B cell (primary cell): ENCODE results near the gene N4BP2. TPM values are rescaled to one million over a fixed set of nuclear protein-coding genes. Genes with fewer than 3 reads are reported as not detected.
"Not testable (repeated sequence)": the region's sequence is repeated elsewhere in the genome, so short reads cannot be mapped to it uniquely, and the experiment has no call there.

Experiments
- ATAC-seq: fragments of 200-7000 bp; cut with Tn5 transposase; one replicate; pipeline ENCODE4 v1.10.0; 2021; ENCODE audit warnings: low read depth, mild to moderate bottlenecking, moderate number of reproducible peaks, moderate library complexity
- CTCF ChIA-PET: fragments of 350-600 bp; sonication (Branson Sonifier 250); formaldehyde crosslinking; loops from one replicate; lab custom pipeline; 2021; ENCODE audit warnings: antibody characterized with exemption, inconsistent platforms; lab: Charles Lee
- POLR2A ChIA-PET: fragments of 350-600 bp; sonication (Branson Sonifier 250); formaldehyde crosslinking; loops from one replicate; lab custom pipeline; 2021; ENCODE audit warnings: antibody characterized with exemption; lab: Charles Lee
- DNase-seq: peaks from one replicate; pipeline ENCODE4 v3.0.0; 2013
- H2AFZ ChIP-seq: 2 replicates; pipeline ENCODE4 v1.6.1; 2012; ENCODE audit warnings: mild to moderate bottlenecking, low read depth, low read length; ENCODE audit not compliant: insufficient read depth, poor library complexity, severe bottlenecking
- H3K27ac ChIP-seq, 2 donors: 1 replicate in 1 of 2; 2 replicates in 1 of 2; pipeline ENCODE4 v1.5.1; 2012 to 2013; ENCODE audit warnings: low read length in 2 of 2, mild to moderate bottlenecking in 2 of 2, moderate library complexity in 1 of 2
- H3K27me3 ChIP-seq, 4 experiments: fragments of 200-600 bp in 1 of 4; sonication (generic) in 1 of 4; replicated peaks in 1 of 4; 1 replicate in 2 of 4; 2 replicates in 2 of 4; pipeline versions ENCODE4 v1.6.1 to v1.7.0; 2013 to 2016; ENCODE audit warnings: low read length in 3 of 4, mild to moderate bottlenecking in 2 of 4, mixed read lengths in 1 of 4, moderate library complexity in 1 of 4; ENCODE audit not compliant: insufficient read depth in 4 of 4, control insufficient read depth in 3 of 4; ENCODE audit errors: control extremely low read depth in 1 of 4
- H3K36me3 ChIP-seq, 2 experiments: replicated peaks in 1 of 2; 1 replicate in 1 of 2; 2 replicates in 1 of 2; pipeline versions ENCODE4 v1.6.1 to v1.7.1; 2013; ENCODE audit warnings: low read length in 1 of 2; ENCODE audit not compliant: insufficient read depth in 2 of 2, control insufficient read depth in 1 of 2; ENCODE audit errors: control extremely low read depth in 1 of 2, extremely low read depth in 1 of 2
- H3K4me1 ChIP-seq, 2 donors: fragments of 200-600 bp in 1 of 2; sonication (generic) in 1 of 2; 1 replicate in 1 of 2; 2 replicates in 1 of 2; pipeline versions ENCODE4 v1.5.1 to v1.6.1; 2013 to 2017; ENCODE audit warnings: low read length in 2 of 2; ENCODE audit not compliant: control insufficient read depth in 2 of 2, insufficient read depth in 2 of 2
- H3K4me2 ChIP-seq: replicated peaks from 2 replicates; pipeline ENCODE3; 2012; ENCODE audit warnings: mild to moderate bottlenecking, low read depth, low read length; ENCODE audit not compliant: poor library complexity, severe bottlenecking
- H3K4me3 ChIP-seq, 5 experiments: fragments of 200-600 bp in 1 of 5; sonication (generic) in 1 of 5; 1 replicate in 3 of 5; 2 replicates in 2 of 5; pipeline versions ENCODE4 v1.5.1 to v1.7.0; 2011 to 2016; ENCODE audit warnings: low read length in 4 of 5, mild to moderate bottlenecking in 4 of 5, low read depth in 2 of 5, control low read depth in 1 of 5, moderate library complexity in 1 of 5; ENCODE audit not compliant: insufficient read depth in 1 of 5; ENCODE audit errors: control extremely low read depth in 1 of 5, extremely low read depth in 1 of 5
- H3K79me2 ChIP-seq: fragments of 200-600 bp; sonication (generic); one replicate; pipeline ENCODE4 v1.6.0; 2016; ENCODE audit warnings: low read length; ENCODE audit not compliant: control insufficient read depth, insufficient read depth
- H3K9ac ChIP-seq: fragments of 200-600 bp; sonication (generic); 2 replicates; pipeline ENCODE4 v1.6.1; 2017; ENCODE audit warnings: mild to moderate bottlenecking, low read length, moderate library complexity
- H3K9me3 ChIP-seq, 3 donors: one replicate each; pipeline versions ENCODE4 v1.6.1 to v1.7.1; 2013; ENCODE audit warnings: low read length in 2 of 3; ENCODE audit not compliant: control insufficient read depth in 2 of 3, insufficient read depth in 1 of 3; ENCODE audit errors: control extremely low read depth in 1 of 3
- H4K20me1 ChIP-seq: 2 replicates; pipeline ENCODE4 v1.6.0; 2012; ENCODE audit warnings: mild to moderate bottlenecking, low read length; ENCODE audit not compliant: insufficient read depth, control insufficient read depth, poor library complexity, severe bottlenecking
- H3K27ac Mint-ChIP-seq: one replicate; pipeline ENCODE4 v1.8.0; 2021; ENCODE audit warnings: mixed read lengths
- H3K27me3 Mint-ChIP-seq: one replicate; pipeline ENCODE4 v1.8.0; 2021; ENCODE audit warnings: mixed read lengths
- H3K4me1 Mint-ChIP-seq: one replicate; pipeline ENCODE4 v1.8.0; 2021; ENCODE audit warnings: mixed read lengths
- H3K4me3 Mint-ChIP-seq: one replicate; pipeline ENCODE4 v1.8.0; 2021; ENCODE audit warnings: mixed read lengths
- H3K9me3 Mint-ChIP-seq: one replicate; pipeline ENCODE4 v1.8.0; 2022; ENCODE audit warnings: mixed read lengths; ENCODE audit not compliant: insufficient read depth
- EZH2 ChIP-seq: IDR thresholded peaks from 2 replicates; pipeline ENCODE4 v1.6.1; 2012; ENCODE audit warnings: borderline replicate concordance, low read depth, mild to moderate bottlenecking, moderate library complexity, low read length; ENCODE audit not compliant: insufficient read depth, poor library complexity, severe bottlenecking
- WGBS: methylation state at CpG from one replicate; pipeline ENCODE4 v1.1.5; 2013; ENCODE audit warnings: missing lambda C conversion rate; ENCODE audit not compliant: insufficient coverage; 5-methylcytosine and 5-hydroxymethylcytosine counted together
- intact Hi-C: fragments of 100-400 bp; cut with micrococcal nuclease; formaldehyde crosslinking; loops from one replicate; pipeline ENCODE4 v1.10.0; 2022
- polyA plus RNA-seq: library from polyadenylated mRNA; depleted of rRNA; stranded (reverse); fragments of >200 nt; gene quantifications from 2 replicates; pipeline ENCODE4 v1.2.3, GENCODE V29; 2012
- total RNA-seq, 2 donors: library from RNA; stranded (reverse); fragments of 120-200 nt in 1 of 2; gene quantifications; 1 replicate in 1 of 2; 2 replicates in 1 of 2; pipeline versions ENCODE4 v1.2.3 to v1.2.4, GENCODE V29; 2013 to 2022
- TF ChIP-seq, protein P1 (sequence below): fragments of 200-600 bp; IDR thresholded peaks from one replicate; pipeline ENCODE4 v1.8.0; 2022; ENCODE audit warnings: antibody characterized with exemption, mild to moderate bottlenecking

N4BP2 gene
- total and polyA plus RNA-seq, 2 donors (not counting 1 experiment from before 2014, with no cell fraction given), result 2.4 to 12.8 TPM

DNA sequence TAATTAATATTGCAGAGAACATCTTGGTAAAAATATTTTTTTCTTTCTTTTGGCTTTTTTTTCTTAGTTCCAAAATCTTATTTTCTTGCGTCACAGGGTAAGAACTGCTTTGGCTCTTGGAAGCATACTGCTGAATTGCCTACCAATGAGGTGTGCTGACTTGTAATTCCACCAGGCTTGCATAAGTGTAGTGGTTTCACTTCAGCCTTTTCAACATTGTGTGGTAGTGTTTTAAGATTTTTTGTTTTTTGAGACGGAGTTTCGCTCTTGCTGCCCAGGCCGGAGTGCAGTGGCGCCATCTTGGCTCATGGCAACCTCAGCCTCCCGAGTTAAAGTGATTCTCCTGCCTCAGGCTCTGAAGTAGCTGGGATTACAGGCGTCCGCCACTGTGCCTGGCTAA, 42.4 kb downstream of the N4BP2 start:
- WGBS, result 98% methylated on average over 7 of the region's 8 CpGs
- Mint-ChIP-seq H3K27ac (no peak overlapping the region), H3K4me3 (no peak overlapping the region), H3K9me3 (no peaks in the 10 kb centered on the region), H3K27me3 (no peaks in the 10 kb centered on the region), H3K4me1 (no peaks in the 10 kb centered on the region)
- H3K27ac ChIP-seq, result no peak overlapping the region
- no peak overlapping the region for H2AFZ ChIP-seq
- intact Hi-C loops, result no loop called here
- no peak for DNase-seq
- no peak for ATAC-seq
- H3K4me2 ChIP-seq, result no peak overlapping the region
- H4K20me1 ChIP-seq, result no peaks in the 10 kb centered on the region
- ChIA-PET CTCF (no interaction called here), POLR2A (no interaction called here)
- H3K4me1 ChIP-seq, result no peaks in the 10 kb centered on the region
- H3K27me3 ChIP-seq, result no peaks in the 10 kb centered on the region
- peaks cover 16% of the 10 kb centered on the region for H3K79me2 ChIP-seq
- TF ChIP-seq, protein P1, sequence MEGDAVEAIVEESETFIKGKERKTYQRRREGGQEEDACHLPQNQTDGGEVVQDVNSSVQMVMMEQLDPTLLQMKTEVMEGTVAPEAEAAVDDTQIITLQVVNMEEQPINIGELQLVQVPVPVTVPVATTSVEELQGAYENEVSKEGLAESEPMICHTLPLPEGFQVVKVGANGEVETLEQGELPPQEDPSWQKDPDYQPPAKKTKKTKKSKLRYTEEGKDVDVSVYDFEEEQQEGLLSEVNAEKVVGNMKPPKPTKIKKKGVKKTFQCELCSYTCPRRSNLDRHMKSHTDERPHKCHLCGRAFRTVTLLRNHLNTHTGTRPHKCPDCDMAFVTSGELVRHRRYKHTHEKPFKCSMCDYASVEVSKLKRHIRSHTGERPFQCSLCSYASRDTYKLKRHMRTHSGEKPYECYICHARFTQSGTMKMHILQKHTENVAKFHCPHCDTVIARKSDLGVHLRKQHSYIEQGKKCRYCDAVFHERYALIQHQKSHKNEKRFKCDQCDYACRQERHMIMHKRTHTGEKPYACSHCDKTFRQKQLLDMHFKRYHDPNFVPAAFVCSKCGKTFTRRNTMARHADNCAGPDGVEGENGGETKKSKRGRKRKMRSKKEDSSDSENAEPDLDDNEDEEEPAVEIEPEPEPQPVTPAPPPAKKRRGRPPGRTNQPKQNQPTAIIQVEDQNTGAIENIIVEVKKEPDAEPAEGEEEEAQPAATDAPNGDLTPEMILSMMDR, result no peak
- no peak for TF ChIP-seq EZH2
- H3K4me3 ChIP-seq, result no peak overlapping the region
- peaks cover 0 to 11% of the 10 kb centered on the region in 2 experiments for H3K36me3 ChIP-seq
- no peak overlapping the region for H3K9ac ChIP-seq
- no peaks in the 10 kb centered on the region for H3K9me3 ChIP-seq

- H3K9ac ChIP-seq, H3K4me2 ChIP-seq, H3K4me1 ChIP-seq, H3K4me1 Mint-ChIP-seq, CTCF ChIA-PET, H3K27ac Mint-ChIP-seq, H3K27ac ChIP-seq, DNase-seq, POLR2A ChIA-PET, H4K20me1 ChIP-seq, H3K36me3 ChIP-seq, H3K79me2 ChIP-seq, intact Hi-C loops, ATAC-seq, H3K9me3 Mint-ChIP-seq, H3K9me3 ChIP-seq, H3K27me3 ChIP-seq, H3K27me3 Mint-ChIP-seq, H3K4me3 Mint-ChIP-seq, H3K4me3 ChIP-seq, H2AFZ ChIP-seq: not testable (repeated sequence)
- WGBS, result 94% methylated on average over 3 of the region's 4 CpGs
Observed at GRCh38 chr4:40107150-40107549, 50.5 kb downstream of the N4BP2 start.
